ENCODE results near the gene ECE1.

Gene ECE1

GRCh38 chr1:21271550-21271949 lies 18.7 kb downstream of the ECE1 start:
- Histone ChIP-seq H3K4me3 (ENCODE audit: low read depth in 1 of 2, low read length in 2 of 2) (no peak overlapping the region), H4K20me1 (ENCODE audit: insufficient read depth, low read length) (peaks cover 9% of the 10 kb centered on the region), H3K4me1 (ENCODE audit: insufficient read depth, low read length) (no peaks in the 10 kb centered on the region), H2AFZ (ENCODE audit: low read depth, low read length) (no peak overlapping the region), H3K4me2 (ENCODE audit: insufficient read depth, low read length) (no peak overlapping the region), H3K9me3 (ENCODE audit: insufficient read depth, low read length, severe bottlenecking) (no peaks in the 10 kb centered on the region), H3K9ac (ENCODE audit: low read depth, low read length) (no peak overlapping the region), H3K36me3 (ENCODE audit: insufficient read depth, low read length) (peaks cover 18% of the 10 kb centered on the region), H3K27ac (ENCODE audit: low read length) (no peak overlapping the region), H3K27me3 (ENCODE audit: insufficient read depth, low read length, poor library complexity) (no peaks in the 10 kb centered on the region), H3K79me2 (ENCODE audit: insufficient read depth, low read length) (no peaks in the 10 kb centered on the region)
- DNase-seq, result no peak
- ATAC-seq (ENCODE audit: insufficient read depth, low read depth), result no peak
- TF ChIP-seq EZH2 (IDR thresholded peaks at IDR 0.05; ENCODE audit: borderline replicate concordance, low read depth, low read length, severe bottlenecking) (no peak), CTCF (IDR thresholded peaks at IDR 0.05; ENCODE audit: borderline replicate concordance, extremely low read depth, low read length, poor library complexity, severe bottlenecking) (no peak)

GRCh38 chr1:21270086-21270689 lies 20.1 kb downstream of the ECE1 start:
- H3K79me2 ChIP-seq (ENCODE audit: insufficient read depth, low read length), result no peaks in the 10 kb centered on the region
- no peaks in the 10 kb centered on the region for H3K9me3 ChIP-seq (ENCODE audit: insufficient read depth, low read length, severe bottlenecking)
- no peaks in the 10 kb centered on the region for H3K27me3 ChIP-seq (ENCODE audit: insufficient read depth, low read length, poor library complexity)
- peak; percentile 88 for TF ChIP-seq CTCF (IDR thresholded peaks at IDR 0.05; ENCODE audit: borderline replicate concordance, extremely low read depth, low read length, poor library complexity, severe bottlenecking)
- no peak for TF ChIP-seq EZH2 (IDR thresholded peaks at IDR 0.05; ENCODE audit: borderline replicate concordance, low read depth, low read length, severe bottlenecking)
- no peak overlapping the region for H3K4me2 ChIP-seq (ENCODE audit: insufficient read depth, low read length)
- no peak overlapping the region for H3K27ac ChIP-seq (ENCODE audit: low read length)
- ATAC-seq (ENCODE audit: insufficient read depth, low read depth) (peak; percentile 67; the same call in 2 of the 3 replicates), DNase-seq (peak; percentile 66)
- no peak overlapping the region for H3K4me3 ChIP-seq (ENCODE audit: low read depth in 1 of 2, low read length in 2 of 2)
- H3K9ac ChIP-seq (ENCODE audit: low read depth, low read length), result no peak overlapping the region
- no peaks in the 10 kb centered on the region for H3K4me1 ChIP-seq (ENCODE audit: insufficient read depth, low read length)
- no peak overlapping the region for H2AFZ ChIP-seq (ENCODE audit: low read depth, low read length)
- peaks cover 18% of the 10 kb centered on the region for H3K36me3 ChIP-seq (ENCODE audit: insufficient read depth, low read length)
- H4K20me1 ChIP-seq (ENCODE audit: insufficient read depth, low read length), result peaks cover 9% of the 10 kb centered on the region

- no peak for TF ChIP-seq CTCF (IDR thresholded peaks at IDR 0.05; ENCODE audit: borderline replicate concordance, extremely low read depth, low read length, poor library complexity, severe bottlenecking)
- no peak for TF ChIP-seq EZH2 (IDR thresholded peaks at IDR 0.05; ENCODE audit: borderline replicate concordance, low read depth, low read length, severe bottlenecking)
- H3K36me3 ChIP-seq (ENCODE audit: insufficient read depth, low read length), result peaks cover 18% of the 10 kb centered on the region
- peaks cover 9% of the 10 kb centered on the region for H4K20me1 ChIP-seq (ENCODE audit: insufficient read depth, low read length)
- no peaks in the 10 kb centered on the region for H3K27me3 ChIP-seq (ENCODE audit: insufficient read depth, low read length, poor library complexity)
- no peaks in the 10 kb centered on the region for H3K79me2 ChIP-seq (ENCODE audit: insufficient read depth, low read length)
- ATAC-seq (ENCODE audit: insufficient read depth, low read depth) (no peak), DNase-seq (no peak)
- no peak overlapping the region for H3K4me3 ChIP-seq (ENCODE audit: low read depth in 1 of 2, low read length in 2 of 2)
- H2AFZ ChIP-seq (ENCODE audit: low read depth, low read length), result no peak overlapping the region
- no peak overlapping the region for H3K27ac ChIP-seq (ENCODE audit: low read length)
- no peak overlapping the region for H3K4me2 ChIP-seq (ENCODE audit: insufficient read depth, low read length)
- H3K9ac ChIP-seq (ENCODE audit: low read depth, low read length), result no peak overlapping the region
- H3K9me3 ChIP-seq (ENCODE audit: insufficient read depth, low read length, severe bottlenecking), result no peaks in the 10 kb centered on the region
- no peaks in the 10 kb centered on the region for H3K4me1 ChIP-seq (ENCODE audit: insufficient read depth, low read length)
Measured at GRCh38 chr1:21269461-21270085, 20.7 kb downstream of the ECE1 start.

Data from DND-41 (cell line).